Smooth muscle cell (in vitro differentiated cells): Measurements from ENCODE around the gene PRMT7. TPM values are rescaled to one million over a fixed set of nuclear protein-coding genes. Genes with fewer than 3 reads are reported as not detected.

ENCODE experiments used
- DNase-seq: peaks from one replicate; lab custom pipeline; 2025; ENCODE audit not compliant: unreplicated experiment; lab: John Stamatoyannopoulos, UW
- H2AFZ ChIP-seq: fragments of 200-600 bp; sonication (generic); 2 replicates; pipeline ENCODE4 v1.6.0; 2016; ENCODE audit warnings: antibody characterized with exemption, low read depth, mild to moderate bottlenecking
- H3F3A ChIP-seq: fragments of 200-600 bp; sonication (generic); 2 replicates; pipeline ENCODE4 v1.6.0; 2017; ENCODE audit warnings: antibody characterized with exemption, low read depth
- H3K27ac ChIP-seq: fragments of 200-600 bp; sonication (generic); 2 replicates; pipeline ENCODE4 v1.5.1; 2016; ENCODE audit warnings: low read depth, mild to moderate bottlenecking
- H3K27me3 ChIP-seq: fragments of 200-600 bp; sonication (generic); 2 replicates; pipeline ENCODE4 v1.6.1; 2016; ENCODE audit warnings: low read depth, mild to moderate bottlenecking
- H3K36me3 ChIP-seq: fragments of 200-600 bp; sonication (generic); 2 replicates; pipeline ENCODE4 v1.5.1; 2016; ENCODE audit warnings: low read depth
- H3K4me1 ChIP-seq: fragments of 200-600 bp; sonication (generic); 2 replicates; pipeline ENCODE4 v1.5.1; 2016; ENCODE audit warnings: low read depth
- H3K4me2 ChIP-seq: fragments of 200-600 bp; sonication (generic); 2 replicates; pipeline ENCODE4 v1.6.0; 2016; ENCODE audit warnings: mild to moderate bottlenecking
- H3K4me3 ChIP-seq: fragments of 200-600 bp; sonication (generic); 2 replicates; pipeline ENCODE4 v1.5.1; 2016; ENCODE audit warnings: mild to moderate bottlenecking
- H3K79me2 ChIP-seq: fragments of 200-600 bp; sonication (generic); 2 replicates; pipeline ENCODE4 v1.6.0; 2016; ENCODE audit warnings: low read depth, mild to moderate bottlenecking
- H3K9ac ChIP-seq: fragments of 200-600 bp; sonication (generic); 2 replicates; pipeline ENCODE4 v1.6.0; 2016; ENCODE audit warnings: low read depth
- H3K9me3 ChIP-seq: fragments of 200-600 bp; sonication (generic); replicated peaks from 2 replicates; pipeline ENCODE4 v1.5.1; 2016; ENCODE audit warnings: low read depth
- H4K20me1 ChIP-seq: fragments of 200-600 bp; sonication (generic); 2 replicates; pipeline ENCODE4 v1.6.0; 2016; ENCODE audit warnings: low read depth
- WGBS: methylation state at CpG from one replicate; pipeline ENCODE4 v1.1.7; 2016; ENCODE audit warnings: low lambda C conversion rate; 5-methylcytosine and 5-hydroxymethylcytosine counted together
- polyA plus RNA-seq: library from polyadenylated mRNA; unstranded; fragments of >200 nt; fragmentation: Nextera tagmentation; extraction: Ambion mirVana; gene quantifications from 2 replicates; pipeline ENCODE4 v1.2.1, GENCODE V29; 2016
- total RNA-seq: library from RNA; depleted of rRNA; stranded (reverse); fragments of >200 nt; gene quantifications from 2 replicates; pipeline ENCODE4 v1.2.3, GENCODE V29; 2014
- TF ChIP-seq, protein P1 (sequence below): fragments of 200-600 bp; sonication (generic); IDR thresholded peaks from 2 replicates; pipeline ENCODE4 v1.5.1; 2017; ENCODE audit warnings: borderline replicate concordance, mild to moderate bottlenecking, antibody characterized with exemption; ENCODE audit not compliant: insufficient read depth, poor library complexity, severe bottlenecking

The PRMT7 gene
- total and polyA plus RNA-seq, 2 experiments from 2014 or later, result 22.1 to 25.4 TPM

DNA sequence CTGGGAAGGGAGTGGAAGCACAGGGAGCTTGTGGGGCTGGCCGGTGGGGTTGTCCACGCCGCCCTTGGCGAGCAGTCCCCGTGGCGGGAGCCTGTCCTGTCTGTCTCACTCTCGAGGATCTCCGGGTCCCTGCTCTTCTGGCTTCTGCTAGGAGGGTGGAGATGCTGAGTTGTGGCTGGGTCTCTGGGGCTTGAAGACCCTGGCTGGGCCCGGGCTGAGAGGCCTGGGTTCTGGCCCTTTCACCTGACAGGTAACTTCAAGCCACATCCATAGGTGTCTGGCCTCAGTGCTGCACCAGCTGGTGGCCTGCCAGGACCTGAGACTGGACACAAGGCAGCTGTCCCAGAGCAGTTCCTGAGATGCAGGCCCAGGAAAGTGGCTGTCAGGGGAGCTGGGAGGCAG is 46.7 kb downstream of the PRMT7 start:
- Histone ChIP-seq H3K9ac (no peak overlapping the region), H3K27ac (no peak overlapping the region), H3K36me3 (no peaks in the 10 kb centered on the region), H3F3A (no peaks in the 10 kb centered on the region), H4K20me1 (no peaks in the 10 kb centered on the region), H3K4me3 (no peak overlapping the region), H3K79me2 (no peaks in the 10 kb centered on the region), H3K4me1 (no peaks in the 10 kb centered on the region), H3K4me2 (no peak overlapping the region), H3K27me3 (no peaks in the 10 kb centered on the region), H3K9me3 (no peaks in the 10 kb centered on the region), H2AFZ (no peak overlapping the region)
- DNase-seq, result no peak
- TF ChIP-seq, protein P1, sequence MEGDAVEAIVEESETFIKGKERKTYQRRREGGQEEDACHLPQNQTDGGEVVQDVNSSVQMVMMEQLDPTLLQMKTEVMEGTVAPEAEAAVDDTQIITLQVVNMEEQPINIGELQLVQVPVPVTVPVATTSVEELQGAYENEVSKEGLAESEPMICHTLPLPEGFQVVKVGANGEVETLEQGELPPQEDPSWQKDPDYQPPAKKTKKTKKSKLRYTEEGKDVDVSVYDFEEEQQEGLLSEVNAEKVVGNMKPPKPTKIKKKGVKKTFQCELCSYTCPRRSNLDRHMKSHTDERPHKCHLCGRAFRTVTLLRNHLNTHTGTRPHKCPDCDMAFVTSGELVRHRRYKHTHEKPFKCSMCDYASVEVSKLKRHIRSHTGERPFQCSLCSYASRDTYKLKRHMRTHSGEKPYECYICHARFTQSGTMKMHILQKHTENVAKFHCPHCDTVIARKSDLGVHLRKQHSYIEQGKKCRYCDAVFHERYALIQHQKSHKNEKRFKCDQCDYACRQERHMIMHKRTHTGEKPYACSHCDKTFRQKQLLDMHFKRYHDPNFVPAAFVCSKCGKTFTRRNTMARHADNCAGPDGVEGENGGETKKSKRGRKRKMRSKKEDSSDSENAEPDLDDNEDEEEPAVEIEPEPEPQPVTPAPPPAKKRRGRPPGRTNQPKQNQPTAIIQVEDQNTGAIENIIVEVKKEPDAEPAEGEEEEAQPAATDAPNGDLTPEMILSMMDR, result no peak
- WGBS, result 97% methylated on average over 9 of the region's 9 CpGs

DNA sequence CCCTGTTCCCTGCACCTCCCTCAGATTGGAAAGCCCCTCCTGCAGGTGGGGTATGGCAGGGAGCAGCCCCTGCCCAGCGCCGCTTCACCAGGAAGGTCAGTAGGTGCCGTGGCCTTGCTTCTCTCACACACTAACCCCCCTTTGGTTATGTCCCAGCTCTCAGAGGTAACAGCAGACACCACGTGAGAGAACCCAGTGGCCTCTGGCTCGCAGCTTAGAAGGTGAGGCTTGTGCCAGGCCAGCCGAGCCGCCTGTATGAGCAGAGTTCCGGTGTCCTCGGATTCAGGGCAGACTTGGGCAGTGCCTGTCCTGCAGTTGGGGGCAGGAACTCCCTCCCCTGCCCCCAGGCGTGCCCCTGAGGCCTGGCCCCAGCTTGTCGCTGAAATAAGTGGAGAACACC is 47.1 kb downstream of the PRMT7 start:
- TF ChIP-seq, protein P1, result no peak
- H3F3A ChIP-seq, result no peaks in the 10 kb centered on the region
- no peak overlapping the region for H3K4me2 ChIP-seq
- H3K27me3 ChIP-seq, result no peaks in the 10 kb centered on the region
- H3K36me3 ChIP-seq, result no peaks in the 10 kb centered on the region
- H3K4me1 ChIP-seq, result no peaks in the 10 kb centered on the region
- H3K4me3 ChIP-seq, result no peak overlapping the region
- H3K27ac ChIP-seq, result no peak overlapping the region
- WGBS, result 97% methylated on average over 11 of the region's 11 CpGs
- no peaks in the 10 kb centered on the region for H4K20me1 ChIP-seq
- no peak overlapping the region for H3K9ac ChIP-seq
- H3K9me3 ChIP-seq, result no peaks in the 10 kb centered on the region
- H2AFZ ChIP-seq, result no peak overlapping the region
- DNase-seq, result no peak
- H3K79me2 ChIP-seq, result no peaks in the 10 kb centered on the region

DNA sequence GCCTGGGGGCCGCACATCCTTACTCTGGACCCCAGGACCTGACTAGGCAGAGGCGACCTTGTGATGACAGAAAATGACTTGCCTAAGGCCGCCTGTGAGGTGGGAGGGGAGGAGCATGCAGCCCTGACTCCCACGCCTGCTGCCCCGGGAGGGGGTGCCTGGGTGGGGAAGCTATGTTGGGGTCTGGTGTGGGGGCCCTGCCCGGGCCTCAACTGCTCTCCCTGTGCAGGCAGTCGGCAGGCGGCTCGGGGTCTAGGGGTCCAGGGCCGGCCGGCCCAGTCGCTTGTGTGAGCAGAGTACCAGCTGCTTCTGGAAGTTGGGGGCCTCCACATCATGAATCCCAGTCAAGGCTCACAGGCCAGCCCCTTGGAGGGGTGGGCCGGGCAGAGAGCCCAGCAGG is 48.1 kb downstream of the PRMT7 start:
- H3K4me2 ChIP-seq, result no peak overlapping the region
- H3K9ac ChIP-seq, result no peak overlapping the region
- DNase-seq, result no peak
- H3K27ac ChIP-seq, result no peak overlapping the region
- no peaks in the 10 kb centered on the region for H4K20me1 ChIP-seq
- H3K27me3 ChIP-seq, result no peaks in the 10 kb centered on the region
- no peaks in the 10 kb centered on the region for H3K36me3 ChIP-seq
- H3K9me3 ChIP-seq, result no peaks in the 10 kb centered on the region
- no peak overlapping the region for H2AFZ ChIP-seq
- TF ChIP-seq, protein P1, result no peak
- H3K4me3 ChIP-seq, result no peak overlapping the region
- WGBS, result 98% methylated on average over 7 of the region's 13 CpGs
- no peaks in the 10 kb centered on the region for H3K79me2 ChIP-seq
- H3F3A ChIP-seq, result no peaks in the 10 kb centered on the region
- no peaks in the 10 kb centered on the region for H3K4me1 ChIP-seq

DNA sequence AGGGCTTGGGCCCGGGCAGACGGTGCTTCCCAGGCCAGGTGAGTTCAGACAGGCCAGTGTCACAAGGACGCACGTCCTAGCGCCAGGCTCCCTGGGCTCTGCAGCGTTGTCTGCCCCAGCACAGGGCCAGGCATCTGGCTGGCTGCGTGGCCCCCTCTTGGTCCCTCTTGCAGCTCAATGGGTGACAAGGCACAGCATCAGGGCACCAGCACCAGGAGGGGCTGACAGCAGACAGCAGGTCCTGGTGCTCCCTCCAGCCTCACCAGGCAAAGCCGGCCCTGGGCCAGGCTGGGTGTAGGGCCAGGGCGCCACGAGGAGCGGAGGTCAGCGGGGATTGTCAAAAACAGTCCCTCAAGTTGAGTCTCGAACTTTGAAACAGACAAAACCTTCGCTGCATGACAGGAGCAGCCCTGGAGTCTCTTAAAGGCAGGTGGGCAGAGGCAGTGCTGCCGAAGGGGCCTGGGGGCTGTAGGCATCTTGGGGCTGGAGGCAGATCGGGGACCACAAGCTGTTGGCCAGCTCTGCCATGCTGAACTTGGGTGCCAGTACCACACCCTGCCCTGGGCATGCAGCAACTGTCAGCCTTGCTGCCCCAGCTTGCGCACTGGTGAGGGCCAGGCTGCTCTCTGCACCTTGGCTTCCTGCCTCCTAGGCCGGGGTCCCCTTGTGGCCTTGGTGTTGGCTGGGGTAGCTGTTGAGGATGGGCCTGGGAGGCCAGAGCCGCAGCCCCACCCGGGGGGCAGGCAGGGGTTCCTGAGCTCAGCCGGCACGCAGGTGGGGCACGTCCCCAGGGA is 48.8 kb downstream of the PRMT7 start:
- H2AFZ ChIP-seq, result no peak overlapping the region
- no peak overlapping the region for H3K9ac ChIP-seq
- H3K9me3 ChIP-seq, result no peaks in the 10 kb centered on the region
- TF ChIP-seq, protein P1, result no peak
- H4K20me1 ChIP-seq, result no peaks in the 10 kb centered on the region
- H3K79me2 ChIP-seq, result no peaks in the 10 kb centered on the region
- no peaks in the 10 kb centered on the region for H3K36me3 ChIP-seq
- no peaks in the 10 kb centered on the region for H3K27me3 ChIP-seq
- no peak overlapping the region for H3K4me3 ChIP-seq
- DNase-seq, result no peak
- H3F3A ChIP-seq, result no peaks in the 10 kb centered on the region
- no peak overlapping the region for H3K4me2 ChIP-seq
- no peaks in the 10 kb centered on the region for H3K4me1 ChIP-seq
- H3K27ac ChIP-seq, result no peak overlapping the region
- WGBS, result 92% methylated on average over 23 of the region's 23 CpGs
